HepG2 (cell line): ENCODE data around the gene CORO1C.

ENCODE experiments used
- CBFB ChIP-seq: sonication (generic); formaldehyde crosslinking; IDR thresholded peaks from 2 replicates; pipeline ENCODE4 v1.4.0; 2020; ENCODE audit warnings: missing genetic modification reagents
- CREBL2 ChIP-seq: sonication (generic); formaldehyde crosslinking; IDR thresholded peaks from 2 replicates; pipeline ENCODE4 v1.8.1; 2023; ENCODE audit warnings: missing genetic modification reagents, mild to moderate bottlenecking, borderline replicate concordance
- CTCF ChIP-seq: sonication (generic); formaldehyde crosslinking; IDR thresholded peaks from 2 replicates; pipeline ENCODE4 v1.5.0; 2020; ENCODE audit warnings: mild to moderate bottlenecking, missing genetic modification reagents, moderate library complexity
- EZH2 ChIP-seq: conservative IDR thresholded peaks from 2 replicates; pipeline ENCODE4 v1.6.1; 2012; ENCODE audit warnings: mild to moderate bottlenecking, low read depth, low read length, moderate library complexity
- SP140L ChIP-seq: sonication (generic); formaldehyde crosslinking; IDR thresholded peaks from 2 replicates; pipeline ENCODE4 v1.4.0; 2020; ENCODE audit warnings: missing genetic modification reagents, borderline replicate concordance
- TCF7L2 ChIP-seq: IDR thresholded peaks from 2 replicates; pipeline ENCODE4 v1.6.1; 2011; ENCODE audit warnings: mild to moderate bottlenecking, low read depth, low read length, moderate library complexity
- TFE3 ChIP-seq: IDR thresholded peaks from 2 replicates; pipeline ENCODE4 v1.6.1; 2016
- TP53 ChIP-seq: sonication (generic); formaldehyde crosslinking; conservative IDR thresholded peaks from 2 replicates; pipeline ENCODE4 v1.4.0; 2020; ENCODE audit warnings: missing genetic modification reagents

- TF ChIP-seq CTCF (CRISPR knock-in tag) (no peak), TCF7L2 (no peak), TFE3 (CRISPR knock-in tag) (no peak), CBFB (CRISPR knock-in tag) (no peak), TP53 (CRISPR knock-in tag) (no peak), CREBL2 (CRISPR knock-in tag) (no peak), EZH2 (no peak), SP140L (no peak)
Observed at GRCh38 chr12:108630481-108631207, 100.7 kb downstream of the CORO1C start.
